ACC112 (cell line): Measurements from ENCODE around the gene PPP4R2.

Experiments
- H2AFZ ChIP-seq: fragments of 200-600 bp; sonication (generic); one replicate; pipeline ENCODE4 v1.6.0; 2017; ENCODE audit warnings: antibody characterized with exemption, low read length; ENCODE audit not compliant: unreplicated experiment
- H3K27ac ChIP-seq: fragments of 200-600 bp; sonication (generic); 2 replicates; pipeline ENCODE4 v1.5.1; 2014; ENCODE audit warnings: low read depth, mild to moderate bottlenecking, antibody characterized with exemption, low read length, moderate library complexity
- H3K27me3 ChIP-seq: fragments of 200-600 bp; sonication (generic); 2 replicates; pipeline ENCODE4 v1.6.1; 2014; ENCODE audit warnings: mild to moderate bottlenecking, antibody characterized with exemption, low read length, moderate library complexity, mixed read lengths; ENCODE audit not compliant: insufficient read depth
- H3K36me3 ChIP-seq: fragments of 200-600 bp; sonication (generic); 2 replicates; pipeline ENCODE4 v1.6.1; 2016; ENCODE audit warnings: mild to moderate bottlenecking, antibody characterized with exemption, low read length, moderate library complexity, mixed read lengths; ENCODE audit not compliant: insufficient read depth
- H3K4me1 ChIP-seq: fragments of 200-600 bp; sonication (generic); one replicate; pipeline ENCODE4 v1.6.1; 2016; ENCODE audit warnings: low read length, mixed read lengths; ENCODE audit not compliant: insufficient read depth, unreplicated experiment, control insufficient read depth
- H3K4me3 ChIP-seq: fragments of 200-600 bp; sonication (generic); 2 replicates; pipeline ENCODE4 v1.5.1; 2014; ENCODE audit warnings: mild to moderate bottlenecking, low read depth, low read length
- H3K79me2 ChIP-seq: fragments of 200-600 bp; sonication (generic); one replicate; pipeline ENCODE4 v1.6.0; 2016; ENCODE audit warnings: low read length; ENCODE audit not compliant: control insufficient read depth, unreplicated experiment, insufficient read depth

The PPP4R2 gene

DNA sequence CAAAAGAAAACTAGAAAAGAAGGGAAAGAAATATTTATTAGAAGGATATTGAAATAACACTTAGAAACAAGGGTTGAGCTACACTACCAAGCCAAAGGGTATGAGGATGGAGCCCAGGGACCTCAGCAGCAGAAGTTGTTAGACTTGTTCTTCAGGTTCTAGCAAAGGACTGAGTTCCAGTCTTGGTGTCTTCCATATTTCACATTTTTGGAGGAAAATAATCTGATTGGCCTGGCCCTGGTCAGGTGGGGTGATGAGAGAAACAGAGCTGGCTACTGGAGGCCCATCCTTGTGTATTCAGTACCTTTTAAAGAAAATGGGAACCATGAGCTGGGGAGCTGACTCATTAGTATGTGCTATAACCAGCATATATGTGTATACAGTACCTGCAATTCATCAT lies 28.2 kb downstream of the PPP4R2 start:
- Histone ChIP-seq H3K79me2 (peaks cover 97% of the 10 kb centered on the region), H3K36me3 (0 out of 2 replicates have a peak, but pooled peaks cover 4% of the 10 kb centered on the region), H3K27me3 (no peaks in the 10 kb centered on the region), H3K4me1 (peaks cover 40% of the 10 kb centered on the region), H3K4me3 (no peak overlapping the region), H3K27ac (no peak overlapping the region), H2AFZ (no peak overlapping the region)

GRCh38 chr3:73026111-73026759 lies 29.6 kb downstream of the PPP4R2 start:
- no peak overlapping the region for H3K4me3 ChIP-seq
- H3K27ac ChIP-seq = no peak overlapping the region
- no peak overlapping the region for H2AFZ ChIP-seq
- H3K36me3 ChIP-seq = 0 out of 2 replicates have a peak, but pooled peaks cover 4% of the 10 kb centered on the region
- no peaks in the 10 kb centered on the region for H3K27me3 ChIP-seq
- H3K79me2 ChIP-seq = peaks cover 98% of the 10 kb centered on the region
- H3K4me1 ChIP-seq = peaks cover 42% of the 10 kb centered on the region

GRCh38 chr3:73026760-73027113 lies 30.1 kb downstream of the PPP4R2 start:
- H2AFZ ChIP-seq = no peak overlapping the region
- no peak overlapping the region for H3K27ac ChIP-seq
- H3K4me1 ChIP-seq = peaks cover 46% of the 10 kb centered on the region
- no peak overlapping the region for H3K4me3 ChIP-seq
- H3K27me3 ChIP-seq = no peaks in the 10 kb centered on the region
- 0 out of 2 replicates have a peak, but pooled peaks cover 4% of the 10 kb centered on the region for H3K36me3 ChIP-seq
- H3K79me2 ChIP-seq = peaks cover 99% of the 10 kb centered on the region

DNA sequence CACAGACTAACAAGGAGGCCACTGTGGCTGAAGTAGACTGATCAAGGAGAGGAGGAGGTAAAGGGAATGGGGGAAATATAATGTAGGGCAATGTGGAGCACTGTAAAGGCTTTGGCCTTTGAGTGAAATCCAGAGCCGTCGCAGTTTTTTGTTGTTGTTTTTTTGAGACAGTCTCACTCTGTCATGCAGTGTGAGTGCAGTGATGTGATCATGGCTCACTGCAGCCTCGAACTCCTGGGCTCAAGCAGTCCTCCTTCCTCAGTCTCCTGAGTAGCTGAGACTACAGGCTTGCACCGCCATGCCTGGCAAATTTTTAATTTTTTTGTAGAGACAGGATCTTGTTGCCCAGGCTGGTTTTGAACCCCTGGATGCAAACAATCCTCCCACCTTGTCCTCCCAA lies 32.2 kb downstream of the PPP4R2 start:
- Histone ChIP-seq H3K27me3 (no peaks in the 10 kb centered on the region), H2AFZ (no peak overlapping the region), H3K4me1 (peaks cover 52% of the 10 kb centered on the region), H3K27ac (peak overlapping the region; percentile 92), H3K4me3 (peak overlapping the region; percentile 41; the same call in 1 of the 2 replicates), H3K36me3 (0 out of 2 replicates have a peak, but pooled peaks cover 6% of the 10 kb centered on the region), H3K79me2 (peaks cover 97% of the 10 kb centered on the region)

GRCh38 chr3:73029321-73029796 lies 32.7 kb downstream of the PPP4R2 start:
- H3K27ac ChIP-seq = peak overlapping the region; percentile 92
- H3K79me2 ChIP-seq = peaks cover 98% of the 10 kb centered on the region
- H3K4me1 ChIP-seq = peaks cover 56% of the 10 kb centered on the region
- no peaks in the 10 kb centered on the region for H3K27me3 ChIP-seq
- H3K4me3 ChIP-seq = peak overlapping the region; percentile 41; the same call in 1 of the 2 replicates
- H2AFZ ChIP-seq = no peak overlapping the region
- 0 out of 2 replicates have a peak, but pooled peaks cover 6% of the 10 kb centered on the region for H3K36me3 ChIP-seq

GRCh38 chr3:73030073-73030597 lies 33.5 kb downstream of the PPP4R2 start:
- no peaks in the 10 kb centered on the region for H3K27me3 ChIP-seq
- H3K4me3 ChIP-seq = no peak overlapping the region
- no peak overlapping the region for H2AFZ ChIP-seq
- H3K36me3 ChIP-seq = peaks cover 11% of the 10 kb centered on the region; the same call in 1 of the 2 replicates
- H3K79me2 ChIP-seq = peaks cover 98% of the 10 kb centered on the region
- H3K27ac ChIP-seq = peak overlapping the region; percentile 92
- peaks cover 58% of the 10 kb centered on the region for H3K4me1 ChIP-seq

DNA sequence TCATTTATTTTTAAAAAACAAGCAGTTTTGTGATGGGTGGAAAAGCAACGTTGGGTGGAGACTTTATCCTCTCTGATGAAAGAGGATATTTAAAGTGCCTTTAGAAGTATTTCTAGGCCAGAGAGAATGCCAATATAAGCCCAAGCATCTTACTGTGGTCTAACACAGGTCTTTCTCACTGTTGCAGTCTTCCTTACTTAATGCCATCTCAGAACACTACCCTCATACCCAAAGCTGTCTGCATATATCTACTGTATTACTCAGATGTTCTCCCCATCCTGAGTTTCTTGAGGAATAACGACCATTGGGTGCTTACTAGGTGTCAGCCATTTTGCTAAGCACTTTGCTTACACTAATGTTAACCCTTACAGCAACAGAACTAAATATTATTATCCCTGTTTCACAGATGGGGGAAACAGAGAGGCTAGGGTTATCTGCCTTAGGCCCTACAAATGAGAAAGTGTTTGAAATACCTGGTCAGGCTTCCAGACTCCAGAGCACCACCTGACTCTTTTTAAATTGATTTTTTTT lies 35.0 kb downstream of the PPP4R2 start:
- H3K36me3 ChIP-seq = peaks cover 12% of the 10 kb centered on the region; the same call in 1 of the 2 replicates
- no peak overlapping the region for H3K27ac ChIP-seq
- no peaks in the 10 kb centered on the region for H3K27me3 ChIP-seq
- H2AFZ ChIP-seq = no peak overlapping the region
- H3K4me1 ChIP-seq = peaks cover 58% of the 10 kb centered on the region
- no peak overlapping the region for H3K4me3 ChIP-seq
- peaks cover 98% of the 10 kb centered on the region for H3K79me2 ChIP-seq

DNA sequence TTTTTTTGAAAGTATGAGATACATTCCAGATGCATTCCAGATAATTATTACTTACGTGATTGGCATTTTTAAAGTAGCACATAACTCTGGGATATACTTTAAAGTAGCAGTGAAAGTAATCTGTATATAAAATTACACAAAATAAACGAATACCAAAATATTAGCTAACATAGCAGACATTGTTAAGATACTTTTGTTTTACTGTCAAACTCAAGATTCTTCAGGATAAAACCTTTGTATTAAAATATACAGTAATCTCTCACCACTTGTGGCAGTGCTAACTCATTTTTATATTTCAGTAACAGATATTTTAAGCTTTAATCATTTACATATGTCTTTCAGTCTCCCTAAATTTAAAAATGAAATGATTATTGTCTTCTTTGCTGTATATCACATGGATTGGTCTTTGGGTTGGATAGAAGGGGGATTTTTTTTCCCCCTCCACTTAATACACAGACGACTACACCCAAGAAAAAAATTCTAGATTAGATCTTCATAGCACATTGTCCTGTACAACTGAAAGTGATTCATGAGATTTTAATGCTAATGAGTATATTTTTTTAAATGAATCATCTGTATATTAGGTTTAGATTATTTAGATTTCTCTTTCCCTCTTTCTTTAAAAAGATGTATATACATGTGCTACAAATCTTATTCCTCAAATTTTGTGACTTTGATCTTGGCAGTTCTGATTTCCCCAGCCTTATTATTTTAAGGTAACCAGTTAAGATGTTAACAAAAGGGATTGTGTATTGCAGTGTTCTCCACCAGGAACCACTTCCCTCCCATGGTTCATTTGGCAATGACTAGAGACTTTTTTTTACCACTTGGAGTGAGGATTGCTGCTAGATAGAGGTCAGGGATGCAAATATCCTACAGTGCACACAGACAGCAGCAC lies 40.3 kb downstream of the PPP4R2 start:
- Histone ChIP-seq H3K27me3 (no peaks in the 10 kb centered on the region), H3K36me3 (peaks cover 10% of the 10 kb centered on the region; the same call in 1 of the 2 replicates), H3K27ac (peak overlapping the region; percentile 85), H3K4me3 (peak overlapping the region; percentile 34), H2AFZ (no peak overlapping the region), H3K4me1 (peaks cover 63% of the 10 kb centered on the region), H3K79me2 (peaks cover 98% of the 10 kb centered on the region)

DNA sequence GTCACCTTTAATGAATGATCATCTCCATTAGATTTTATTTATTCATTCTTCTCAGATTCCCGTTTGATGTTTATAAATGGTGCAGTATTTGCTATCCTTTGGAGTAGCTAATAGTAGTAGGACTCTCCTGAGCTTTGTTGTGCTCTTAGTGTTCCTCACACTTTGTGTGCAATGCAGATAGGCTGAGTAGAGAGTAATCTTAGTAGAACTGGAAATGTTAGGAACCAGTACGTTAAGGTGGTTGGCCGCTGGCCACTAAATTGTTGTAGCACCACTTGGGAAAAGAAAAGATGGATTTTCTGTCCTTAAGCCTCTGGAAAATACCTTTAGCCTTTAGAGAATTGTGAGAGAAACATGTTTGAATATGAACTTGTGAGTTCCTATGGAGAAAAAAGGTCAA lies 44.9 kb downstream of the PPP4R2 start:
- 0 out of 2 replicates have a peak overlapping the region, but pooled peaks have one; percentile 17 for H3K27ac ChIP-seq
- H3K27me3 ChIP-seq = no peaks in the 10 kb centered on the region
- H3K4me3 ChIP-seq = peak overlapping the region; percentile 4; the same call in 1 of the 2 replicates
- H3K79me2 ChIP-seq = peaks cover 98% of the 10 kb centered on the region
- no peaks in the 10 kb centered on the region for H3K36me3 ChIP-seq
- no peak overlapping the region for H2AFZ ChIP-seq
- peaks cover 51% of the 10 kb centered on the region for H3K4me1 ChIP-seq

- peaks cover 99% of the 10 kb centered on the region for H3K79me2 ChIP-seq
- no peak overlapping the region for H3K4me3 ChIP-seq
- peaks cover 32% of the 10 kb centered on the region for H3K4me1 ChIP-seq
- H3K36me3 ChIP-seq = peaks cover 6% of the 10 kb centered on the region; the same call in 1 of the 2 replicates
- H3K27ac ChIP-seq = no peak overlapping the region
- no peak overlapping the region for H2AFZ ChIP-seq
- no peaks in the 10 kb centered on the region for H3K27me3 ChIP-seq
These were observed 46.8 kb downstream of the PPP4R2 start for GRCh38 chr3:73043414-73043813.
